ENCODE results near the gene TBL1X.

DNA sequence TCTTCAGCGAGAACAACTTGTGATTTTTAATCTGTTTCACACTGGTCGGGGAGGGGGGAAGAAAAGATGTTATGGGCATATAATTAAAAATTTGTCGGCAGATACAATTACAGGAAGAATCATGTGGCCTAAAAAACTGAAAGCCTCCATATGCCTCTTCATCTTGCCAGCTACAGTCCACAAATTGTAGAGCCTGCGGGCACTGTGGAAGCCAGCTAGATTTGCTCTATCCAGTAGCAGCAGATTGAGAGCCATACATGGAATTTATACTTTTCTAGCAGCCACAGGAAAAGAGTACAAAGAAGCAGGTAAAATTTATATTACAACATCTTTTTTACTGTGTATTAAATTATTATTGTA is 147.3 kb downstream of the TBL1X start:
- TF ChIP-seq CTCF (IDR thresholded peaks at IDR 0.05; ENCODE audit: extremely low read depth in 1 of 2, insufficient read depth in 1 of 2, low read depth in 1 of 2, low read length in 2 of 2) (no peak), FOS (IDR thresholded peaks at IDR 0.05; ENCODE audit: borderline replicate concordance, insufficient read depth, low read length) (no peak), POLR2A (IDR thresholded peaks at IDR 0.05; ENCODE audit: low read depth, low read length) (no peak), POLR2AphosphoS5 (IDR thresholded peaks at IDR 0.05; ENCODE audit: insufficient read depth, low read depth, low read length) (no peak), EZH2 (IDR thresholded peaks at IDR 0.05; ENCODE audit: borderline replicate concordance, low read depth, low read length, severe bottlenecking) (no peak), JUN (IDR thresholded peaks at IDR 0.05; ENCODE audit: borderline replicate concordance, insufficient read depth, insufficient read length, low read depth) (no peak), GATA2 (IDR thresholded peaks at IDR 0.05; ENCODE audit: insufficient read depth, insufficient read length, low read depth, low read length) (no peak)
- TF ChIP-seq, protein P1, sequence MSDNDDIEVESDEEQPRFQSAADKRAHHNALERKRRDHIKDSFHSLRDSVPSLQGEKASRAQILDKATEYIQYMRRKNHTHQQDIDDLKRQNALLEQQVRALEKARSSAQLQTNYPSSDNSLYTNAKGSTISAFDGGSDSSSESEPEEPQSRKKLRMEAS (IDR thresholded peaks at IDR 0.05; ENCODE audit: insufficient read depth, insufficient read length): no peak

Data from endothelial cell of umbilical vein (primary cell).